Stimulated activated CD4-positive, alpha-beta T cell treated with anti-CD3 and anti-CD28 coated beads, Interleukin-2, amount 100 ng/mL, for 48 hours (primary cell): Measurements from ENCODE around the gene PTRH1.

Experiments used
- DNase-seq, 2 donors: peaks; one replicate each; pipeline ENCODE4 v3.0.0-alpha.2; 2020

Gene PTRH1

GRCh38 chr9:127693143-127693542 lies 22.3 kb downstream of the PTRH1 start:
- no peak for DNase-seq

GRCh38 chr9:127692071-127692470 lies 23.4 kb downstream of the PTRH1 start:
- no peak for DNase-seq

- DNase-seq, result no peak
These were observed 24.7 kb downstream of the PTRH1 start for GRCh38 chr9:127690735-127691134.

GRCh38 chr9:127689329-127690000 lies 26.0 kb downstream of the PTRH1 start:
- DNase-seq, result no peak

- DNase-seq, result no peak
These were observed 28.7 kb downstream of the PTRH1 start for GRCh38 chr9:127686461-127687393.

- no peak for DNase-seq
These were observed 30.9 kb downstream of the PTRH1 start for GRCh38 chr9:127684576-127684975.

GRCh38 chr9:127683723-127684122 lies 31.7 kb downstream of the PTRH1 start:
- DNase-seq, result no peak

GRCh38 chr9:127682351-127683136 lies 32.9 kb downstream of the PTRH1 start:
- DNase-seq, result no peak

- no peak for DNase-seq
These were observed 34.6 kb downstream of the PTRH1 start for GRCh38 chr9:127680846-127681245.

GRCh38 chr9:127680226-127680625 lies 35.2 kb downstream of the PTRH1 start:
- DNase-seq, result no peak

GRCh38 chr9:127679506-127679905 lies 36.0 kb downstream of the PTRH1 start:
- DNase-seq, result no peak

GRCh38 chr9:127676638-127677037 lies 38.8 kb downstream of the PTRH1 start:
- DNase-seq, result no peak

- DNase-seq, result no peak
These were observed 42.2 kb downstream of the PTRH1 start for GRCh38 chr9:127673234-127673633.

- no peak for DNase-seq
These were observed 47.6 kb downstream of the PTRH1 start for GRCh38 chr9:127667906-127668305.

- no peak for DNase-seq
These were observed 48.2 kb downstream of the PTRH1 start for GRCh38 chr9:127667127-127667844.

- DNase-seq, result no peak
These were observed 50.6 kb downstream of the PTRH1 start for GRCh38 chr9:127664678-127665507.

- DNase-seq, result no peak
These were observed 51.2 kb downstream of the PTRH1 start for GRCh38 chr9:127664324-127664677.
